Kidney (tissue), 14 donors: ENCODE results near the gene GALR2. TPM values are rescaled to one million over a fixed set of nuclear protein-coding genes. Genes with fewer than 3 reads are reported as not detected.

Source experiments
- DNase-seq, 5 donors: peaks; one replicate each; pipeline ENCODE4 v3.0.0-alpha.2; 2013 to 2020
- FAIRE-seq: peaks from 2 replicates; lab custom pipeline; 2012; peaks lifted over from hg19 to GRCh38; lab: Jason Lieb, UNC
- H3K27ac ChIP-seq, 2 donors: one replicate each; pipeline ENCODE4 v1.7.0; 2013; ENCODE audit warnings: low read depth in 2 of 2, low read length in 2 of 2, inconsistent platforms in 1 of 2
- H3K27me3 ChIP-seq: one replicate; pipeline ENCODE4 v1.7.1; 2013; ENCODE audit warnings: low read length, inconsistent platforms; ENCODE audit not compliant: control insufficient read depth, insufficient read depth
- H3K36me3 ChIP-seq, 3 donors: one replicate each; pipeline versions ENCODE4 v1.7.0 to v1.7.1; 2013; ENCODE audit warnings: low read length in 3 of 3, control low read depth in 1 of 3, inconsistent platforms in 1 of 3; ENCODE audit not compliant: insufficient read depth in 3 of 3, control insufficient read depth in 2 of 3
- H3K4me1 ChIP-seq, 3 donors: one replicate each; pipeline versions ENCODE4 v1.7.0 to v1.7.1; 2013; ENCODE audit warnings: low read length in 3 of 3, inconsistent platforms in 1 of 3, low read depth in 1 of 3; ENCODE audit not compliant: control insufficient read depth in 2 of 3, insufficient read depth in 2 of 3
- H3K4me3 ChIP-seq, 3 donors: one replicate each; pipeline versions ENCODE4 v1.7.0 to v1.8.1; 2013; ENCODE audit warnings: low read length in 3 of 3, control low read depth in 1 of 3, inconsistent platforms in 1 of 3
- H3K9ac ChIP-seq, 3 donors: one replicate each; pipeline versions ENCODE4 v1.7.0 to v1.7.1; 2013; ENCODE audit warnings: low read length in 3 of 3, control low read depth in 1 of 3, inconsistent platforms in 1 of 3
- H3K9me3 ChIP-seq, 3 donors: one replicate each; pipeline versions ENCODE4 v1.7.0 to v1.7.1; 2013; ENCODE audit warnings: low read length in 3 of 3, control low read depth in 1 of 3, inconsistent platforms in 1 of 3; ENCODE audit not compliant: control insufficient read depth in 2 of 3, insufficient read depth in 1 of 3
- intact Hi-C: fragments of 100-400 bp; cut with DNase I; formaldehyde crosslinking; loops from one replicate; pipeline ENCODE4 v1.11.1; 2022
- polyA plus RNA-seq: library from polyadenylated mRNA; stranded (reverse); fragments of 350-450 nt; fragmentation: Illumina TruSeq; extraction: RNeasy Lipid Tissue Mini Kit (QIAGEN cat#74804); gene quantifications from one replicate; pipeline ENCODE4 v1.2.3, GENCODE V29; 2014; ENCODE audit warnings: low read depth, low replicate concordance; ENCODE audit not compliant: insufficient read depth
- total RNA-seq: library from RNA; stranded (reverse); fragmentation: NEBNext Ultra II Directional; extraction: Animal tissue kit (Norgen Biotek cat#: 25700); gene quantifications from one replicate; pipeline ENCODE4 v1.2.1, GENCODE V29; 2021
- TF ChIP-seq, protein P1 (sequence below): IDR thresholded peaks from 3 replicates; pipeline ENCODE4 v1.5.1; 2012; ENCODE audit warnings: mild to moderate bottlenecking, moderate library complexity, borderline replicate concordance; ENCODE audit not compliant: insufficient read depth; ENCODE audit errors: extremely low read depth
- donor health status: control.
- donor health status: control.
- donor health status: control.
- donor health status: control.
- donor health status: control.
- donor health status: DM: yes; HTN: yes; CAD: no.
- donor health status: Normal renal cell carcinoma (clear cell type).

Gene GALR2
- total and polyA plus RNA-seq, 2 donors from 2014 or later: not detected

DNA sequence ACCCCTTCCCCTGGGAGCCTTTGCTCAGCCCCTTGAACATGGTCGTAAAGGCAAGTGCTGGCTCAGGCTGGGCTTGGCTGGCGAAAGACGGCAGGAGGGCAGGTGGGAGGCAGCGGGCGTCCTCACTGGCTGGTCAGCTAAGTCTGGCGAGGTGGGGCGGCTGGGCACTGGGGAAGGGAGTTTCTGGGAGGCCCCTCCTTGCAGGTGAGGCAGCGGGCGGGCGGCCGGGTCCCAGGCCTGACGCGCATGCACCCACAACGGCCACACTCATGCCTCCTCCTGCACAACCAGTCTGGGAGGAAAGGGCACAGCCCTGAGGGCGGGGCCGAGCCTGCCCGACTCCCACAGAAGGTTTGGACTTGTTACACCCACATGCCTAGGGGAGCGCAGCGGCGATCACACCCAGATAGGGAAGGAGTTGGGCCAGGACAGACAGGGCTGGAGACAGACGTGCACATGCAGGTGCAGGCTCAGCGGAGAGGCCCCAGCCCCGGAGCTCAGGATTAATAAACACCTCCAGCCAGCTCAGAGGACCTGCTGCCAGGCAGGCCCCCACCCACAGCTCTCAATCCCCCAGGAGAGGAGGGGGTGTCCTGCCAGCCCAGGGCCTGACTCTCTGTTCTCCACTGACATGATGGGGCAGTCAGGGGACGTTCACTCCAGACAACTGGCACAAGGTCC, 47.3 kb upstream of the GALR2 start, which contains the start of gene EVPL:
Gene EVPL (minus strand): TSS at position 148 of the 681 bp plus-strand sequence. CDS start 108 bp downstream, at position 40.
- FAIRE-seq (no peak), DNase-seq (peak; percentile 76 to 94 (median 84))
- Histone ChIP-seq H3K27me3 (no peaks in the 10 kb centered on the region), H3K9ac (peak within 1 kb of the TSS in 1 of 3 donors; percentile 51), H3K36me3 (no peaks in the 10 kb centered on the region), H3K27ac (no peak within 1 kb of the TSS), H3K9me3 (no peaks in the 10 kb centered on the region), H3K4me3 (peak within 1 kb of the TSS in 2 of 3 donors; percentile 34 to 46), H3K4me1 (peaks cover 0 to 10% (median 0%) of the 10 kb centered on the region in 3 donors)
- intact Hi-C loops: no loop called here
- TF ChIP-seq, protein P1, sequence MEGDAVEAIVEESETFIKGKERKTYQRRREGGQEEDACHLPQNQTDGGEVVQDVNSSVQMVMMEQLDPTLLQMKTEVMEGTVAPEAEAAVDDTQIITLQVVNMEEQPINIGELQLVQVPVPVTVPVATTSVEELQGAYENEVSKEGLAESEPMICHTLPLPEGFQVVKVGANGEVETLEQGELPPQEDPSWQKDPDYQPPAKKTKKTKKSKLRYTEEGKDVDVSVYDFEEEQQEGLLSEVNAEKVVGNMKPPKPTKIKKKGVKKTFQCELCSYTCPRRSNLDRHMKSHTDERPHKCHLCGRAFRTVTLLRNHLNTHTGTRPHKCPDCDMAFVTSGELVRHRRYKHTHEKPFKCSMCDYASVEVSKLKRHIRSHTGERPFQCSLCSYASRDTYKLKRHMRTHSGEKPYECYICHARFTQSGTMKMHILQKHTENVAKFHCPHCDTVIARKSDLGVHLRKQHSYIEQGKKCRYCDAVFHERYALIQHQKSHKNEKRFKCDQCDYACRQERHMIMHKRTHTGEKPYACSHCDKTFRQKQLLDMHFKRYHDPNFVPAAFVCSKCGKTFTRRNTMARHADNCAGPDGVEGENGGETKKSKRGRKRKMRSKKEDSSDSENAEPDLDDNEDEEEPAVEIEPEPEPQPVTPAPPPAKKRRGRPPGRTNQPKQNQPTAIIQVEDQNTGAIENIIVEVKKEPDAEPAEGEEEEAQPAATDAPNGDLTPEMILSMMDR: no peak

DNA sequence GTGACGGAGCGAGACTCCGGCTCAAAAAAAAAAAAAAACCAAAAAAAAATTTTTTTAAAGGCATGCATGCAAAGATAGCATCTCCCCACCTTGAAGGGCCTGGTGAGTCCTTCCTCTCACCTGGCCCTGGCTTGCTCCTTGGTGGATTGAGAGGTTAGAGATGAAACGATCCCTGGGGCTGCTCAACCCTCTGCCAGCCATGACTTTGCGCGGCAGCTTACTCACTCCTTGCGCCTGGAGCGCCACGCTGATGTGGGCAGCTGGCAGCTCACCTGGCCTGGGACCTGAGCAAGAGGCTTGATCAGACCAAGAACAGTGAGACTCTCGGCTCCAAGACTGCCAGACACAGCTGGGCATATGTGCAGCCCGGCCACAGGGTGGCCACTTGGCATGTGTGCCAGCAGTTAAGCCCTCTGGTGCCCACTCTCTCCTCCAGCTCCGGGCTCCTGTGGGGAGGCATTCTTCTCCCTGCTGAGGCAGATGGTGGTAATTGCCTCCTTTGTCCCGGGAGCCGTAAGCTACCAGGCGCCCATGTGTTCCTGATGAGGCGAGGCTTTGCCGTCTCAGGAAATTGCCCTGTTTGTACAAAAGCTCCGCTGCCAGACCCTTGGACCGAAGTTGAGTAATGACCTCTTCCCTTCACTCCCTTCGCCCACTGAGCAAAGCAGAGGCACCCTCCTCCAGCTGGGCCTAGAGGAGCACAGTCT, 42.4 kb upstream of the GALR2 start:
- Histone ChIP-seq H3K27me3 (no peaks in the 10 kb centered on the region), H3K9ac (no peak overlapping the region), H3K9me3 (no peaks in the 10 kb centered on the region), H3K27ac (no peak overlapping the region), H3K36me3 (no peaks in the 10 kb centered on the region), H3K4me3 (no peak overlapping the region), H3K4me1 (peaks cover 0 to 14% (median 0%) of the 10 kb centered on the region in 3 donors)
- DNase-seq (peak in 1 of 5 donors; percentile 39), FAIRE-seq (no peak)
- intact Hi-C loops: no loop called here
- TF ChIP-seq, protein P1: no peak

DNA sequence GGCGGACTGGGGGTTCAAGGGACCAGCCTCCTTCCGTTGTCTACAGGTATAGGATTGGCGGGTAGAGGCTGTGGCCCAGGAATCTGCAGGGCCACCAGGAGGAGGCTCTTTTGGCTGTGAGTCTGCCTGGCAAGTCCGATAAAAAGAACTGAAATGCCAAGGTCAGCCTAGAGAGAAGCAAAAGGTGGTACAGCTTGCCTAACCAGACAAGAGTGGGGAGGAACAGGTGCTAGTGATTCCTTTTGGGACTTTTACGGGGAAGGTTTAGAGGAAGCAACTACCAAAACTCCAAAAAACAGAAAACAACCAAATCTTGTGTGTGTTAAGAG, 41.8 kb upstream of the GALR2 start:
- TF ChIP-seq, protein P1: no peak
- no peaks in the 10 kb centered on the region for H3K27me3 ChIP-seq
- intact Hi-C loops: no loop called here
- H3K4me3 ChIP-seq: no peak overlapping the region
- DNase-seq: no peak
- no peaks in the 10 kb centered on the region for H3K36me3 ChIP-seq
- H3K4me1 ChIP-seq: peaks cover 0 to 12% (median 0%) of the 10 kb centered on the region in 3 donors
- no peak for FAIRE-seq
- H3K27ac ChIP-seq: no peak overlapping the region
- no peak overlapping the region for H3K9ac ChIP-seq
- H3K9me3 ChIP-seq: no peaks in the 10 kb centered on the region
